T1000 (cell line): ENCODE data around the gene C3.

ENCODE experiments used
- DNase-seq: peaks from one replicate; lab custom pipeline; 2025; ENCODE audit warnings: mixed read lengths; lab: John Stamatoyannopoulos, UW

Gene C3

DNA sequence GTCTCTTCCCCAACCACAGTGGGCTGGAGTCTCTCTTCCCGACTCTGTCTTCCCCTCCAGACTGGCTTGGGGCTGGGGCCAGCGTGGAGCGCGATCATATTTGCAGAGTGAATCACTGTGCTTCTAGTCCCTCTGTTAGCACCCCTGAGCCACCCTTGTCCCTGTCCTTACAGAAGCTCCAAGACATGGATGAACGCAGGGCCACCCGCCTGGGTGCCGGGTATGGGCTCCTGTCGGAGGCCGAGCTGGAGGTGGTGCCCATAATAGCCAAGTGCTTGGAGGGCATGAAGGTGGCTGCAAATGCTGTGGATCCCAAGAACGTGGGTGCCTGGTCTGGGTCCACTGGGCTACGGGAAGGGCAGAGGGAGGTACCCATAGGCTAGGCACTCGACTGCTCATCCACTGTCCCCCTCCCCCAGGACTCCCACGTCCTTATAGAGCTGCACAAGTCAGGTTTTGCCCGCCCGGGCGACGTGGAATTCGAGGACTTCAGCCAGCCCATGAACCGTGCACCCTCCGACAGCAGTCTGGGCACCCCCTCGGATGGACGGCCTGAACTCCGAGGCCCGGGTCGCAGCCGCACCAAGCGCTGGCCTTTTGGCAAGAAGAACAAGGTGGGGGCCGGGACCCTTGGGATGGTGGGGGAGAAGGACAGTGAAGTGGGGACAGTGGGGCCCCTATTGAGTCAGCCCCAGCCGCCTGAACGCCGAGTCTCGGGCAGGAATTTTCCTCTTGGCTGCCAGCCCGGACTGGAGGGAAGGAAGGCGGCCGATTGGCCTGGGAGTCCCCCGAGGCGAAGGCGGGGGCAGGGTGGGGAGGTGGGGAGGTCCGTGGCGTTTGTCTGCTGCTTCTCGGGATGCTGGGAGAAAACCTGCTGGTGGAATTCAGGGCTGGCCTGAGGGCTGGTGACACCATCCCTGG is 24.2 kb upstream of the C3 start:
- peak; percentile 86 for DNase-seq

GRCh38 chr19:6743714-6744380 is 23.4 kb upstream of the C3 start:
- DNase-seq = no peak

DNA sequence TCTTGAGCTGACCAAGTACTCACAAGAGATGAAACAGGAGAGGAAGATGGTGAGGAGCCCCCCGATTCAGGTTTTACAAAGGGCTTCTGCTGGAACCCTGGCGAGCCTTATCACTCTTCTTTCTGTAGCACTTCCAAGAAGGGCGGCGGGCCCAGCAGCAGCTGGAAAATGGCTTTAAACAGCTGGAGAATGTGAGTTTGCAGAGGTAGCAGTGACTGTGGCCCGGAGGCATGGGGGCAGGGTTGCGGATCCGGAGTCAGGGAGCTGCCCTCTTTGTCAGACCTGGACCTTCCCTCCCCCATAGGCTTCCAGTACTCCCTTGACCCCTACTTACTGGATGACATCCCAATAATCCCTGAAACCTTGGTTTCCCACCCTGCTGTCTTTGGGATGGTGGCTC is 22.6 kb upstream of the C3 start:
- DNase-seq = no peak

GRCh38 chr19:6740589-6741343 is 20.3 kb upstream of the C3 start:
- DNase-seq = peak; percentile 28

GRCh38 chr19:6739883-6740588 is 19.6 kb upstream of the C3 start:
- DNase-seq = no peak

DNA sequence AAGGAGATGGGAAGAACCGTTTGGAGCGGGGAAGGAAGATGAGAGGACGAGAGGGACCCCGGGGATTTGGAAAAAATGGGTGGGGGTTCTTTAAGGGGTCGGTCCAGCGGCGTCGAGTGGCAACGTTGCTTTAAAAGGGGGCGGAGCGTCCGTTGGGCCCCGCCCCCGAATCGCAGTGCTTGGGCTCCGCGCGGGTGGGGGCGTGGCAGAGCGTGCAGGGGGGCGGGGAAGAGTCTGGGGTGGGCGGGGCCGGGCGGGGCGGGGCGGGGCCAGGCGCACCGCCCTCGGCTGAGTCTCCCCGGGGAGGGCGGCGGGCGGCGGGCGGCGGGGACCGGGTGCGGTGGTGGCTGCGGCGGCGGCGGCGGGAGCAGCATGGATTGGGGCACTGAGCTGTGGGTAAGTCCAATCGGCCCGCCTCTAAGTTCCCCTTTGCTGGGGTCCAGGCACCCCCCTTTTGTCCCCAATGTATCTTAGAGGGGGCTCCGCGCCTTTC is 19.0 kb upstream of the C3 start, which contains the start of gene TRIP10:
TSS of gene TRIP10 (plus strand) at position 291 of the 493 bp plus-strand sequence. CDS start at position 373, 82 bp downstream.
- DNase-seq = peak; percentile 57

- no peak for DNase-seq
These were observed 18.4 kb upstream of the C3 start for GRCh38 chr19:6738787-6739389.

GRCh38 chr19:6737873-6738786 is 17.7 kb upstream of the C3 start:
- peak; percentile 13 for DNase-seq

DNA sequence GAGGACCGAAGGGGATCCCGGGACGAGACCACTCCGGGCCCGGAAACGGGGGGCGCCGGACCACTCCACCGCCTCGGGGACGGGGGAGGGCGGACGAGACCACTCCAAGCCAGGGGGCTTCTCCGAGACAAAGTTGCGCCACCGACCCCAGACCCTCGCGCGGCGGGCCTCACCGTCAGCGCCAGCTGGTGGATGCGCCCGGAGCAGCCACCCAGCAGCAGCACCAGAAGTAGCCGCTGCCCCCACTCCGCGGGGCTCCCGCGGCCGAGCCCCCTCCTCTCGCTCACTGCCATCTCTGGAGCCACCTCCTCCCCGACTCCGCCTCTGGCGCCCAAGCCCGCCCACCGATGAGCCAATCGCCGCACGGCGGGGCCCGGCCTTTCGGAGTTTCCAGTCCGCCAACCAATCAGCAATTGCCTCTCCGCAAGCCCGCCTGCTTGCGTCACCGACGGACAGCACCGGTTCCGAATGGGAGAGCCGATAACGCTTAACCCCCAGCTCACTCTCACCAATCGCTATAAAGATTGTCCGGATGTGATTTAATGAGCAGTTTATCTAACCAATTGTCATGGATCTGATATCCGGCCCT is 16.9 kb upstream of the C3 start, which contains the start of gene GPR108:
TSS of gene GPR108 (minus strand) at position 297 of the 589 bp plus-strand sequence. CDS start at position 293, 4 bp downstream.
- peak; percentile 98 for DNase-seq

DNA sequence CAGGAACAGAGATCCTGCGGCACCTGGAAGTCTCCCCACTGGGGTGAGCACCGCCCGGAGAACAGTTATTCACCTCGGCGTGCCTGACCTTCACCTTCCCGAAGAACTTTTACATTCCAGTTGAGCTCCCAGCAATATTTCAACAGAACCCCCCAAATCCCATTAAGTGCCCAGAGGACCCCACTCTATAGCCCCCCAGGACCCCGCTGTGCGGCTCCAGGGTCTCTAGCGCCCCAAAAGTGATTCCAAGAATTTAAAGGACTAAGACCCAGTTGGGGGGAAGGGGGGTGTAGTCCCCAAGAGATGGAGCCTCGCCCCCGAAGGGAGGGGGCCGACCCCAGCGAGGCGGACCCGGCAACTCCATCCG is 16.4 kb upstream of the C3 start:
- no peak for DNase-seq

- peak; percentile 51 for DNase-seq
These were observed 15.9 kb upstream of the C3 start for GRCh38 chr19:6736169-6736916.

DNA sequence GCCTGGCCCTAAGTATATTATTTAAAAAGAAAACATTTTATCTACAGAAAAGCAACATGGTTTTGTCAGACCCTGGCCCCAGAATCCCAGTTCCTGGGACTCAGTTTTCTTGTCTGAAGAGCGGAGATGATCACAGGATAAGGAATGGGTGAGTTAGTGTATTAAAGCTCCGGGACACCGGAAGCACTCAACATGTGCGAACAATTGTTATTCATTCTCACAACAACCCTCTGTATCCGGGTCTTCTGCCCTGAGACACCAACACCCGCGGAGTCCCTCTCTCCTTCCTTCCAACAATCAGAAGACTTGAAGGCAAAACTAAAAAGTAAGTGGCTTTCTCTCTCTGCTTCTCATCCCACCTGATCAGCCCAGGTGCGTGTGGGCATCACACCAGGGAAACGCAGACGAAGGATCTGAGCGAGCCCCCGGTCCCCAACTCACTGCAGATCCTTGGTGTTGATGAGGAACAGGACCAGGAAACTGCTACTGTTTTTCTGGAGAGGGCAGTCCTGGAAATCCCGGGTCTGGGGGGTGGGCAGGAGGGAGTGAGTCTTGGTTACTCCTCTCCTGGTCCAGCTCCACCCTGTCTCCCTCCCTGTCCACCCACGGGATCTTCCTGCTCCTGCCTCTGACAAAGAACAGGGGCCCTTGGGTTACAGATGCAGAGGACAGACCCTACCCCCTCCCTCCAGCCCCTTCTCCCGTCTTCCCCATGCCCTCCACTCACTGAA is 14.9 kb upstream of the C3 start:
- DNase-seq = no peak

- DNase-seq = no peak
These were observed 13.7 kb upstream of the C3 start for GRCh38 chr19:6734096-6734696.

GRCh38 chr19:6733338-6734095 is 13.1 kb upstream of the C3 start:
- no peak for DNase-seq

- DNase-seq = no peak
These were observed 12.4 kb upstream of the C3 start for GRCh38 chr19:6732803-6733337.

GRCh38 chr19:6731822-6732221 is 11.4 kb upstream of the C3 start:
- no peak for DNase-seq
